HepG2 (cell line): ENCODE measurements around the gene IFNL1.

ENCODE experiments used
- FUBP1 ChIP-seq: sonication (generic); formaldehyde crosslinking; IDR thresholded peaks from 2 replicates; pipeline ENCODE4 v1.5.1; 2020; ENCODE audit warnings: missing genetic modification reagents, mild to moderate bottlenecking, borderline replicate concordance
- POLR2AphosphoS5 ChIP-seq: IDR thresholded peaks from 2 replicates; pipeline ENCODE4 v1.6.1; 2012; ENCODE audit warnings: low read depth, low read length
- RAD51 ChIP-seq: fragments of 450-650 bp; IDR thresholded peaks from 2 replicates; pipeline ENCODE4 v1.6.1; 2016; ENCODE audit warnings: borderline replicate concordance
- YY1 ChIP-seq: IDR thresholded peaks from 2 replicates; pipeline ENCODE4 v1.6.1; 2011; ENCODE audit warnings: low read length, low read depth, moderate library complexity, mild to moderate bottlenecking; ENCODE audit not compliant: insufficient read depth, insufficient replicate concordance
- ZC3H4 ChIP-seq: sonication (generic); formaldehyde crosslinking; IDR thresholded peaks from 2 replicates; pipeline ENCODE4 v1.4.0; 2020; ENCODE audit warnings: missing genetic modification reagents, borderline replicate concordance
- ZNF24 ChIP-seq: fragments of 450-650 bp; IDR thresholded peaks from 2 replicates; pipeline ENCODE4 v1.6.1; 2017; ENCODE audit warnings: antibody characterized with exemption, mild to moderate bottlenecking

GRCh38 chr19:39347332-39348164 lies 51.3 kb downstream of the IFNL1 start:
- TF ChIP-seq ZNF24 = no peak
- TF ChIP-seq FUBP1 (CRISPR knock-in tag) = no peak
- no peak for TF ChIP-seq ZC3H4 (CRISPR knock-in tag)
- TF ChIP-seq RAD51 = no peak
- TF ChIP-seq POLR2AphosphoS5 = no peak
- no peak for TF ChIP-seq YY1
